Fibroblast of skin of left biceps (primary cell): ENCODE measurements around the gene LITAFD.
A peak's percentile ranks its signal among the peaks of the same experiment; 100 is the strongest.
"Not testable (repeated sequence)": the region's sequence is repeated elsewhere in the genome, so short reads cannot be mapped to it uniquely, and the experiment has no call there.

ENCODE experiments used
- DNase-seq, 2 experiments: peaks; one replicate each; pipeline ENCODE4 v3.0.0-alpha.2; 2013; ENCODE audit warnings: low read depth in 2 of 2

LITAFD gene

GRCh38 chr16:8872967-8873865 lies 8.9 kb upstream of the LITAFD start:
- no peak for DNase-seq

- not testable (repeated sequence) for DNase-seq
These were observed 8.3 kb upstream of the LITAFD start for GRCh38 chr16:8873866-8874195.

- DNase-seq, result peak; percentile 25 to 38
These were observed 7.8 kb upstream of the LITAFD start for GRCh38 chr16:8874388-8874787.

GRCh38 chr16:8875317-8875716 lies 6.8 kb upstream of the LITAFD start:
- not testable (repeated sequence) for DNase-seq

GRCh38 chr16:8877894-8878522 lies 4.1 kb upstream of the LITAFD start:
- DNase-seq, result no peak

- DNase-seq, result peak; percentile 80 to 82
These were observed 3.6 kb upstream of the LITAFD start for GRCh38 chr16:8878523-8878911.

- DNase-seq, result no peak
These were observed 1.2 kb upstream of the LITAFD start for GRCh38 chr16:8880839-8881510.

GRCh38 chr16:8882725-8883377 lies 700 bp downstream of the LITAFD start:
- no peak for DNase-seq

- no peak for DNase-seq
These were observed 3.8 kb downstream of the LITAFD start for GRCh38 chr16:8885674-8886592.

- no peak for DNase-seq
These were observed 4.7 kb downstream of the LITAFD start for GRCh38 chr16:8886593-8887430.

- no peak for DNase-seq
These were observed 5.2 kb downstream of the LITAFD start for GRCh38 chr16:8887431-8887765.

GRCh38 chr16:8887952-8888560 lies 5.9 kb downstream of the LITAFD start:
- no peak for DNase-seq

- no peak for DNase-seq
These were observed 7.1 kb downstream of the LITAFD start for GRCh38 chr16:8888951-8889892.

GRCh38 chr16:8889893-8890548 lies 7.9 kb downstream of the LITAFD start:
- no peak for DNase-seq

GRCh38 chr16:8890549-8890921 lies 8.4 kb downstream of the LITAFD start:
- no peak for DNase-seq

GRCh38 chr16:8892101-8892575 lies 10.0 kb downstream of the LITAFD start:
- no peak for DNase-seq

- no peak for DNase-seq
These were observed 11.3 kb downstream of the LITAFD start for GRCh38 chr16:8893426-8893825.
